HCT116 (cell line): ENCODE results near the gene MTUS2. TPM values are rescaled to one million over a fixed set of nuclear protein-coding genes. Genes with fewer than 3 reads are reported as not detected.

Source experiments
- ATAC-seq: fragments of 200-7000 bp; cut with Tn5 transposase; 2 replicates; pipeline ENCODE4 v1.9.1; 2020; ENCODE audit warnings: mild to moderate bottlenecking, moderate library complexity
- BruUV-seq: library from RNA; stranded (reverse); fragments of 400-500 nt; replicated peaks from 2 replicates; lab custom pipeline; 2021; lab: Mats Ljungman, UMichigan
- CTCF ChIA-PET: fragments of 300-600 bp; sonication (Branson Sonifier 250); formaldehyde crosslinking; loops from one replicate; lab custom pipeline; 2021; ENCODE audit warnings: antibody characterized with exemption; lab: Charles Lee
- POLR2A ChIA-PET: fragments of 300-600, 350-600 bp; sonication (Branson Sonifier 250); formaldehyde crosslinking; loops from one replicate; lab custom pipeline; 2021; ENCODE audit warnings: antibody characterized with exemption; lab: Charles Lee
- RAD21 ChIA-PET, 2 experiments: fragments of 300-600 bp; sonication (Branson Sonifier 250); formaldehyde crosslinking; loops; one replicate each; lab custom pipeline; 2023; ENCODE audit warnings: low total read pairs in 2 of 2; ENCODE audit not compliant: uncharacterized antibody in 2 of 2, unreplicated experiment in 2 of 2, low non-redundant PET in 1 of 2; lab: Charles Lee
- DNase-seq: peaks from one replicate; pipeline ENCODE4 v3.0.0-alpha.2; 2010; ENCODE audit warnings: low read depth, low spot score
- H2AFZ ChIP-seq: fragments of 200-600 bp; shearing (Covaris generic), sonication (generic); 2 replicates; pipeline ENCODE4 v1.6.1; 2017; ENCODE audit warnings: low read depth, mixed run types, mixed read lengths, antibody characterized with exemption, low read length; ENCODE audit not compliant: poor library complexity, severe bottlenecking
- H3K27ac ChIP-seq: 2 replicates; pipeline ENCODE4 v1.5.1; 2012; ENCODE audit warnings: low read depth, low read length
- H3K27me3 ChIP-seq: fragments of 200-600 bp; sonication (generic); 2 replicates; pipeline ENCODE4 v1.6.1; 2016; ENCODE audit warnings: mixed run types, low read length, mixed read lengths; ENCODE audit not compliant: insufficient read depth
- H3K36me3 ChIP-seq, 2 experiments: fragments of 200-500 bp in 1 of 2; fragments of 200-600 bp in 1 of 2; sonication (Bioruptor generic) in 1 of 2; sonication (generic) in 1 of 2; 2 replicates each; pipeline versions ENCODE4 v1.5.1 to v1.6.1; 2014 to 2016; ENCODE audit warnings: low read length in 2 of 2, inconsistent platforms in 1 of 2, mixed read lengths in 1 of 2, mixed run types in 1 of 2; ENCODE audit not compliant: insufficient read depth in 2 of 2, control insufficient read depth in 1 of 2
- H3K4me1 ChIP-seq, 2 experiments: fragments of 200-600 bp in 1 of 2; sonication (generic) in 1 of 2; 2 replicates each; pipeline versions ENCODE4 v1.5.1 to v1.6.1; 2012 to 2017; ENCODE audit warnings: low read length in 2 of 2, inconsistent platforms in 1 of 2, mild to moderate bottlenecking in 1 of 2, mixed read lengths in 1 of 2, mixed run types in 1 of 2, moderate library complexity in 1 of 2; ENCODE audit not compliant: insufficient read depth in 2 of 2, control insufficient read depth in 1 of 2
- H3K4me2 ChIP-seq: fragments of 200-600 bp; sonication (generic); 2 replicates; pipeline ENCODE4 v1.6.1; 2017; ENCODE audit warnings: mixed run types, low read length, mixed read lengths
- H3K4me3 ChIP-seq, 2 experiments: fragments of 200-600 bp in 1 of 2; sonication (generic) in 1 of 2; replicated peaks in 1 of 2; 2 replicates each; pipeline ENCODE4 v1.5.1; 2011 to 2016; ENCODE audit warnings: low read length in 2 of 2, control low read depth in 1 of 2, low read depth in 1 of 2, mild to moderate bottlenecking in 1 of 2, mixed read lengths in 1 of 2, mixed run types in 1 of 2
- H3K79me2 ChIP-seq: fragments of 200-600 bp; sonication (generic); 2 replicates; pipeline ENCODE4 v1.6.1; 2017; ENCODE audit warnings: mild to moderate bottlenecking, mixed run types, low read length, moderate library complexity, mixed read lengths; ENCODE audit not compliant: insufficient read depth
- H3K9ac ChIP-seq: fragments of 200-600 bp; sonication (generic); 2 replicates; pipeline ENCODE4 v1.6.1; 2016; ENCODE audit warnings: low read length, mixed read lengths
- H3K9me2 ChIP-seq: fragments of 200-600 bp; sonication (generic), shearing (Covaris generic); 2 replicates; pipeline ENCODE4 v1.6.1; 2017; ENCODE audit warnings: mixed run types, mild to moderate bottlenecking, moderate library complexity; ENCODE audit not compliant: insufficient read depth
- H3K9me3 ChIP-seq, 2 experiments: fragments of 200-500 bp in 1 of 2; fragments of 200-600 bp in 1 of 2; sonication (Bioruptor generic) in 1 of 2; sonication (generic) in 1 of 2; 2 replicates each; pipeline ENCODE4 v1.6.1; 2014 to 2017; ENCODE audit warnings: low read length in 2 of 2, mixed read lengths in 2 of 2, inconsistent platforms in 1 of 2, low read depth in 1 of 2, mild to moderate bottlenecking in 1 of 2, mixed run types in 1 of 2, moderate library complexity in 1 of 2; ENCODE audit not compliant: control insufficient read depth in 1 of 2, insufficient read depth in 1 of 2
- H4K20me1 ChIP-seq: fragments of 200-600 bp; sonication (generic), shearing (Covaris generic); 2 replicates; pipeline ENCODE4 v1.6.1; 2017; ENCODE audit warnings: mixed run types, mild to moderate bottlenecking, moderate library complexity; ENCODE audit not compliant: insufficient read depth
- ATF3 ChIP-seq: IDR thresholded peaks from 2 replicates; pipeline ENCODE4 v1.6.1; 2012
- CBX3 ChIP-seq: IDR thresholded peaks from 2 replicates; pipeline ENCODE4 v1.6.1; 2012; ENCODE audit warnings: low read depth
- FOSL1 ChIP-seq: IDR thresholded peaks from 2 replicates; pipeline ENCODE4 v1.6.1; 2012; ENCODE audit warnings: low read depth
- POLR2AphosphoS5 ChIP-seq: IDR thresholded peaks from 2 replicates; pipeline ENCODE4 v1.6.1; 2011; ENCODE audit warnings: mild to moderate bottlenecking, low read depth, low read length, moderate library complexity
- RAD21 ChIP-seq: IDR thresholded peaks from 2 replicates; pipeline ENCODE4 v1.6.1; 2012; ENCODE audit warnings: low read depth, mild to moderate bottlenecking
- REST ChIP-seq: IDR thresholded peaks from 2 replicates; pipeline ENCODE4 v1.6.1; 2012; ENCODE audit warnings: low read depth
- SIN3A ChIP-seq: IDR thresholded peaks from 2 replicates; pipeline ENCODE4 v1.6.1; 2012; ENCODE audit warnings: low read depth
- ZNF274 ChIP-seq: fragments of 200-500 bp; sonication (Bioruptor generic); IDR thresholded peaks from 2 replicates; pipeline ENCODE4 v1.6.1; 2014; ENCODE audit warnings: mild to moderate bottlenecking, low read depth, low read length, inconsistent platforms
- intact Hi-C: fragments of 100-400 bp; cut with micrococcal nuclease; formaldehyde crosslinking; loops from 2 replicates; pipeline ENCODE4 v1.10.0; 2022
- total RNA-seq: library from RNA; stranded (reverse); gene quantifications from one replicate; pipeline ENCODE4 v1.2.1, GENCODE V29; 2021; ENCODE audit not compliant: unreplicated experiment

MTUS2 gene
- total RNA-seq, 1 experiment from 2014 or later, result 0.02 TPM

- Histone ChIP-seq H3K9me3 (no peaks in the 10 kb centered on the region), H3K27ac (no peak overlapping the region), H3K4me3 (no peak overlapping the region), H3K27me3 (no peaks in the 10 kb centered on the region; the same call in 1 of the 2 replicates), H3K36me3 (no peaks in the 10 kb centered on the region), H3K4me1 (no peaks in the 10 kb centered on the region), H3K79me2 (no peaks in the 10 kb centered on the region), H2AFZ (no peak overlapping the region), H3K4me2 (no peak overlapping the region), H3K9me2 (no peaks in the 10 kb centered on the region), H3K9ac (no peak overlapping the region), H4K20me1 (no peaks in the 10 kb centered on the region; the same call in 1 of the 2 replicates)
- no TSS peak for BruUV-seq
- ATAC-seq (0 out of 2 replicates have a peak, but pooled peaks have one; percentile 38), DNase-seq (no peak)
- TF ChIP-seq REST, result no peak
- TF ChIP-seq ATF3, result no peak
- intact Hi-C loops, result no loop called here
- RAD21 ChIA-PET, result no interaction called here
- CTCF ChIA-PET, result interaction anchor here (1.2 kb wide), 1 partner anchor 11 kb away, joined by 3 read pairs; no protein-coding TSS in a partner anchor
- POLR2A ChIA-PET, result no interaction called here
Observed at GRCh38 chr13:29465741-29466293, 645.7 kb downstream of the MTUS2 start.

GRCh38 chr13:29471551-29471950, 651.4 kb downstream of the MTUS2 start:
- Histone ChIP-seq H4K20me1 (no peaks in the 10 kb centered on the region; the same call in 1 of the 2 replicates), H3K79me2 (no peaks in the 10 kb centered on the region), H3K27me3 (peaks cover 2% of the 10 kb centered on the region; the same call in 1 of the 2 replicates), H2AFZ (no peak overlapping the region), H3K27ac (no peak overlapping the region), H3K9me3 (no peaks in the 10 kb centered on the region)
- ChIA-PET CTCF (interaction anchor here (1.1 to 3.8 kb wide), 4 partner anchors 10 to 235 kb away, joined by 5 to 26 read pairs (median 10); no protein-coding TSS in a partner anchor), RAD21 (no interaction called here)
- no peak for ATAC-seq
- no TSS peak for BruUV-seq
- intact Hi-C loops, result no loop called here
- TF ChIP-seq ZNF274, result no peak
- no peak for TF ChIP-seq CBX3
- TF ChIP-seq FOSL1, result no peak
- TF ChIP-seq REST, result no peak
- no peak for TF ChIP-seq ATF3
- TF ChIP-seq POLR2AphosphoS5, result no peak
- TF ChIP-seq RAD21, result no peak
- TF ChIP-seq SIN3A, result no peak
- TF ChIP-seq, all 23 proteins: peak for 0
- Histone ChIP-seq H3K4me2 (no peak overlapping the region), H3K4me1 (no peaks in the 10 kb centered on the region), H3K36me3 (no peaks in the 10 kb centered on the region), H3K9ac (no peak overlapping the region), H3K9me2 (no peaks in the 10 kb centered on the region), H3K4me3 (no peak overlapping the region)
- DNase-seq, result no peak
- POLR2A ChIA-PET, result no interaction called here
